Measurements from ENCODE around the gene PDCD4.

GRCh38 chr10:110910138-110910537, 38.4 kb downstream of the PDCD4 start:
- TF ChIP-seq NR2C2 (CRISPR knock-in tag; IDR thresholded peaks at IDR 0.05) (no peak), NR2C2 (tag; IDR thresholded peaks at IDR 0.05) (no peak), HDAC2 (IDR thresholded peaks at IDR 0.05) (no peak), CBX1 (IDR thresholded peaks at IDR 0.05; ENCODE audit: low read depth) (no peak), TCF7L2 (IDR thresholded peaks at IDR 0.05; ENCODE audit: low read depth, low read length) (no peak), ZHX1 (conservative IDR thresholded peaks at IDR 0.05; ENCODE audit: low read length) (no peak)
- TF ChIP-seq, protein P1, sequence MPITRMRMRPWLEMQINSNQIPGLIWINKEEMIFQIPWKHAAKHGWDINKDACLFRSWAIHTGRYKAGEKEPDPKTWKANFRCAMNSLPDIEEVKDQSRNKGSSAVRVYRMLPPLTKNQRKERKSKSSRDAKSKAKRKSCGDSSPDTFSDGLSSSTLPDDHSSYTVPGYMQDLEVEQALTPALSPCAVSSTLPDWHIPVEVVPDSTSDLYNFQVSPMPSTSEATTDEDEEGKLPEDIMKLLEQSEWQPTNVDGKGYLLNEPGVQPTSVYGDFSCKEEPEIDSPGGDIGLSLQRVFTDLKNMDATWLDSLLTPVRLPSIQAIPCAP (CRISPR knock-in tag; IDR thresholded peaks at IDR 0.05; ENCODE audit: borderline replicate concordance) = no peak
